ENCODE results near the gene THSD4.

Gene THSD4

DNA sequence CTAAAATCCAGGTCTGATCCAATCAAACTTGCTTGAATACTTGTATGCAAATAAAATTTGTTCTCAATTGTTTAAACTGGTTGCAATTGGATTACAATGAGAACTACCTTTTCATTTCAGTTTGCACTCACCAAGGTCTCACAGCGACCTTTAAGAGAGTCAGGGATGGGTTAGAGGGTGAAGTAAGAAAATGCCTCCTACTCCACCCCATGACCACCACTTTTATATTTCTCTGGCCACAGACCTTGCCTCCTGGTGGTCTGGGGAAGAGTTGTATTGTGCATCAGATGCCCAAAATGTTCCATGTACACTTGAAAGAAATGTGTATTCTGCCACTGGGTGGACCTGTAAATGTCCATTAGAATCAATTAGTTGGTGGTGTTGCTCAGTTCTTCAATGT, 16.4 kb upstream of the THSD4 start:
- Histone ChIP-seq H3K9me3 (ENCODE audit: control insufficient read depth, low read depth, low read length) (no peaks in the 10 kb centered on the region), H3K9ac (ENCODE audit: low read length) (no peak overlapping the region), H3K36me3 (ENCODE audit: control insufficient read depth, low read depth, low read length) (no peaks in the 10 kb centered on the region), H3K27me3 (ENCODE audit: control insufficient read depth, insufficient read depth, low read length) (no peaks in the 10 kb centered on the region), H3K4me1 (ENCODE audit: control insufficient read depth, low read depth, low read length) (no peaks in the 10 kb centered on the region), H3K27ac (ENCODE audit: low read length) (no peak overlapping the region), H3K4me3 (ENCODE audit: low read length) (no peak overlapping the region)

DNA sequence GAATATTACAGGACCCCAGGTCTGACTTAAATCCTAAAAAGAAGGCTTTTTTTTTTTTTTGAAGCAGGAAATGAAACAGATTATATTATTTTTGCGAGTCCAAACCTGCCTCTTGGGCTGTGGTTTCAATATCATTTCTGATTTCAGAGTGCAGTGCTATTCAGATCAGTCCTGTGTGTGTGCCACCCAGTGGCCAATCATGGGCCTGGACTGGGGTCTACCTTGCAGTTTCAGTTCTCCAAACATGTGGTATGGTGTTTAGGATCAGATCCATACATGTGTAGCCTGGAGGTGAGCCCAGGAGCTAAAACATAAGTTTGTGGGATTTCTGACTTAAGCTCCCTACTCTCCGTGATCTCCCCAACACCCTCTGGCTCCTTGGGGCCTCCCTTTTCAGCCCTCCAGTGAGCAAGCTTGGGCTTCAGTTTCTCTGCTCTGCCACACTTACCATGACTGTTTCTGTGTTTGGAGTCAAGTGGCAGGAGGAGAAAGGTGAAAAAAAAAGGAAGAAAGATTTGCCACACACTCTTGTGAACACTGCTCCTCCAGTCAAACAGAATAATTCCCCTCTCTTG, 12.1 kb upstream of the THSD4 start:
- no peaks in the 10 kb centered on the region for H3K27me3 ChIP-seq (ENCODE audit: control insufficient read depth, insufficient read depth, low read length)
- no peaks in the 10 kb centered on the region for H3K36me3 ChIP-seq (ENCODE audit: control insufficient read depth, low read depth, low read length)
- H3K4me1 ChIP-seq (ENCODE audit: control insufficient read depth, low read depth, low read length): peaks cover 11% of the 10 kb centered on the region
- no peak overlapping the region for H3K4me3 ChIP-seq (ENCODE audit: low read length)
- no peaks in the 10 kb centered on the region for H3K9me3 ChIP-seq (ENCODE audit: control insufficient read depth, low read depth, low read length)
- no peak overlapping the region for H3K27ac ChIP-seq (ENCODE audit: low read length)
- no peak overlapping the region for H3K9ac ChIP-seq (ENCODE audit: low read length)

DNA sequence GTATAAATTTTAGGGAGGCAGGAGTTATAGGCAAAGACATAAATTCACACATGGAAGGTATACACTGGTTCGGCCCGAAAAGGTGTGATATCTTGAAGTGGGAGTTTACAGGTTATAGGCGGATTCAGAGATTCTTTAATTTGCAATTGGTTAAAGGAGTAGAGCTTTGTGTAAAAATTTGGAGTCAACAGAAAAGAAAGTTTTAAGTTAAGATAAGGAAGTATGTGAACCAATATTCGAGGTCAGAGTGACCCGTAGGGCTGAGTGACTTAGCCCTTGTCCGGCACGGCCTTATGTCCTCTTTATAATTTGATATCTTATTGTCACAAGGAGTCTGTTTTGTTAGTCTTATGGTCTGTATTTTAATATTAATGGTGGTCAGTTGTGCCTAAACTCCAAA, 10.6 kb upstream of the THSD4 start:
- peaks cover 11% of the 10 kb centered on the region for H3K4me1 ChIP-seq (ENCODE audit: control insufficient read depth, low read depth, low read length)
- no peaks in the 10 kb centered on the region for H3K9me3 ChIP-seq (ENCODE audit: control insufficient read depth, low read depth, low read length)
- no peak overlapping the region for H3K4me3 ChIP-seq (ENCODE audit: low read length)
- no peak overlapping the region for H3K27ac ChIP-seq (ENCODE audit: low read length)
- no peaks in the 10 kb centered on the region for H3K36me3 ChIP-seq (ENCODE audit: control insufficient read depth, low read depth, low read length)
- no peaks in the 10 kb centered on the region for H3K27me3 ChIP-seq (ENCODE audit: control insufficient read depth, insufficient read depth, low read length)
- no peak overlapping the region for H3K9ac ChIP-seq (ENCODE audit: low read length)

DNA sequence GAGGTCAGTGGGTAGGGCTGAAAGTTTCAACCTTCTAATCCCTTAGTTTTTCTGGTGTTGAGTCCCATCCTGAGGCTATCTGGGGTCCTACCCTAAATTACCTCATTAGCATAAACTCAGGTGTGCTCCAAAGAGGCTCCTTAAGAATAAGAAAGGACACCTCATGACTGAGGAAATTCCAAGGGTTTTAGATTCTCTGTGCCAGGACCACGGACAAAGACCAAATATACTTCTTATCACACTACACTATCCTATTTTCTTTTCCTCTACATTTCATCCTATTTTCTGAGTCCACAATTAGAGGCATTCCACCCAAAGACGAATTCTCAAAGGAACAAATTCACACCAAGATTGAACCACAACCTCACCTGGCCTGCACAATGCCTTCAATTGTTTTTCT, 9.8 kb upstream of the THSD4 start:
- Histone ChIP-seq H3K9ac (ENCODE audit: low read length) (no peak overlapping the region), H3K9me3 (ENCODE audit: control insufficient read depth, low read depth, low read length) (no peaks in the 10 kb centered on the region), H3K36me3 (ENCODE audit: control insufficient read depth, low read depth, low read length) (no peaks in the 10 kb centered on the region), H3K4me1 (ENCODE audit: control insufficient read depth, low read depth, low read length) (peaks cover 11% of the 10 kb centered on the region), H3K27me3 (ENCODE audit: control insufficient read depth, insufficient read depth, low read length) (no peaks in the 10 kb centered on the region), H3K27ac (ENCODE audit: low read length) (no peak overlapping the region), H3K4me3 (ENCODE audit: low read length) (no peak overlapping the region)

DNA sequence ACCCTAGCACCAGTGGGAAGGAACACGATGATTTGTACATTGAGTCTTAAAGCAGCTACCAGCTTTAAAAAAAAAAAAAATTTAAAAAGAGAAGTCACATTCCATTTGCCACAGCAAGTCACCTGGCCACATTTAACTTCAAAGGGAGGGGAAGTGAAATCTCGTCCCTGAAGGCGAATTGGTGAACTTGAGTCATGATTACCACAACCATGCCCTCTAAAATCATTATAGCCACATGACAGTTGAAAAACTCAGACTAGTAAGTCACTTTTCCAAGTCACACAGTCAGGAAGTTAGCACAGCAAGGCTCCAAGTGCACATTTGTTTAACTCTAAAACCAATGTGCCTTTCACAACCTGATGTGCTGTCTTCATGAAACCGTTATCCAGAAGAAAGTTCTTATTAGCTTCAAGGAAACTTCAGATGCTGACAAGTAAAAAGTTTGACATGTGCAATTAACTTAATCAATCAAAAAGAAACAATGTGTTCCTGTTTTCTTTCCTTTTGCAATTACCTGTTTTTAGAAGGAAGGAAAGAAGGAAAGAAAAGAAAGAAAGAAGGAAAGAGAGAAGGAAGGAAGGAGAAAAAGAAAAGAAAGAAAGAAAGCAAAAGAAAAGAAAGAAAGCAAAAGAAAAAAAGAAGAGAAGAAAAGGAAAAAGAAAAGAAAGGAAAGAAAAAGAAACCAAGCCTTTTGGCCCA, 8.3 kb upstream of the THSD4 start:
- H3K4me3 ChIP-seq (ENCODE audit: low read length): no peak overlapping the region
- H3K9me3 ChIP-seq (ENCODE audit: control insufficient read depth, low read depth, low read length): no peaks in the 10 kb centered on the region
- no peak overlapping the region for H3K9ac ChIP-seq (ENCODE audit: low read length)
- no peak overlapping the region for H3K27ac ChIP-seq (ENCODE audit: low read length)
- H3K27me3 ChIP-seq (ENCODE audit: control insufficient read depth, insufficient read depth, low read length): peaks cover 6% of the 10 kb centered on the region
- H3K4me1 ChIP-seq (ENCODE audit: control insufficient read depth, low read depth, low read length): peaks cover 17% of the 10 kb centered on the region
- H3K36me3 ChIP-seq (ENCODE audit: control insufficient read depth, low read depth, low read length): no peaks in the 10 kb centered on the region

DNA sequence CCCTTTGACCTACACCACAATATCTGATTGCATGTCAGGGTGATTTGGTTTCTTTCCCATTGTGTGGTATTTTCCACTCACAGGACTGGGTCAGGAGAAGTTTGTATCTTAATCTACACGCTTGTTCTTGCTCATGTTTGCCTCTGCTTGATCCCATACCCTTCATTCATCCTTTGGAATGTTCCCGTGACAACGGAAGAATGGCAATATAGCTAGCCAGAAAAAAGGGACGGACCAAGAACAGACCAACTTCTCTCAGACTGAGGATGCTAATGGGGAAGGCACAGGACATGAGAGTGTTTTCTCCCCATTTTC, 7.8 kb upstream of the THSD4 start:
- Histone ChIP-seq H3K9me3 (ENCODE audit: control insufficient read depth, low read depth, low read length) (no peaks in the 10 kb centered on the region), H3K27me3 (ENCODE audit: control insufficient read depth, insufficient read depth, low read length) (peaks cover 6% of the 10 kb centered on the region), H3K9ac (ENCODE audit: low read length) (no peak overlapping the region), H3K4me1 (ENCODE audit: control insufficient read depth, low read depth, low read length) (peaks cover 17% of the 10 kb centered on the region), H3K4me3 (ENCODE audit: low read length) (no peak overlapping the region), H3K27ac (ENCODE audit: low read length) (no peak overlapping the region), H3K36me3 (ENCODE audit: control insufficient read depth, low read depth, low read length) (no peaks in the 10 kb centered on the region)

DNA sequence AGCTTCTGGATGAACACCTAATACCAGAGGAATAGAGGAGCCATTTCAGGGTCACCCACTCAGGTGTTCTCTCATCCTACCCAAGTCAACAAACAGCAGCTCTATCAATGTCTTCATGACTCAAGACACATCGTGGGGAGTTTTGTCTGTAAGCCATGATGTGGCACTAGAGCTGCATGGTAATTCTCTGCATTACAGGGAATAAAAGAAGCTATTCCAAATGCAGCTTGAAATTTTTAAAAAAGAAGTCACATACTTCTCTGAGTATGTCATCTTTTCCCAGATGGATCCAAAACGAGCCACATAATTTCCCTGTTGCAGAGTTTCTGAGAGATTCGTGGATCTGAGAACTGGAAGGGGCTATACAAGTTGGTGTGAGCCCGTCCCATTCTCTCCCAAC, 6.1 kb upstream of the THSD4 start:
- H3K9ac ChIP-seq (ENCODE audit: low read length): no peak overlapping the region
- peaks cover 6% of the 10 kb centered on the region for H3K27me3 ChIP-seq (ENCODE audit: control insufficient read depth, insufficient read depth, low read length)
- H3K4me3 ChIP-seq (ENCODE audit: low read length): no peak overlapping the region
- no peak overlapping the region for H3K27ac ChIP-seq (ENCODE audit: low read length)
- H3K4me1 ChIP-seq (ENCODE audit: control insufficient read depth, low read depth, low read length): peaks cover 24% of the 10 kb centered on the region
- H3K36me3 ChIP-seq (ENCODE audit: control insufficient read depth, low read depth, low read length): no peaks in the 10 kb centered on the region
- H3K9me3 ChIP-seq (ENCODE audit: control insufficient read depth, low read depth, low read length): no peaks in the 10 kb centered on the region

DNA sequence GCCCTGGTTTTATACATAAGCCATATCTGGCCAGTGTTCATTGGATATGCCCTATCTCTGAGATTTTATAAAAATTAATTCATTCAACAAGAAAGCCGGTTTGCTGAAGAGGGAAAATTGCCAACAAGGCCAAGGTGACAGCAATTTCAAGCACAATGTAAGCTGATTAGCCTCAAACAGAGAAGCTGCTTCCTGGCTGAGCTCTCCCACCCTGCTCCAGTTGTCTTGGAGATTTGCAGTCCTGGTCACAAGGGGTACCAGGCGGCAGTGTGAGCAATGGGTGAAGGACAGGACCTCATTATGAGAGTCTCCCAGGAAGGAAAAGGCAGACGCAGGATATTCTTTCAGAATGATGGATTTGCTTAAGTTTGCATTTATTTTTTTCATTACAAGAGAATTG, 5.4 kb upstream of the THSD4 start:
- no peak overlapping the region for H3K27ac ChIP-seq (ENCODE audit: low read length)
- H3K27me3 ChIP-seq (ENCODE audit: control insufficient read depth, insufficient read depth, low read length): peaks cover 10% of the 10 kb centered on the region
- peaks cover 32% of the 10 kb centered on the region for H3K4me1 ChIP-seq (ENCODE audit: control insufficient read depth, low read depth, low read length)
- H3K4me3 ChIP-seq (ENCODE audit: low read length): no peak overlapping the region
- no peak overlapping the region for H3K9ac ChIP-seq (ENCODE audit: low read length)
- H3K36me3 ChIP-seq (ENCODE audit: control insufficient read depth, low read depth, low read length): no peaks in the 10 kb centered on the region
- no peaks in the 10 kb centered on the region for H3K9me3 ChIP-seq (ENCODE audit: control insufficient read depth, low read depth, low read length)

DNA sequence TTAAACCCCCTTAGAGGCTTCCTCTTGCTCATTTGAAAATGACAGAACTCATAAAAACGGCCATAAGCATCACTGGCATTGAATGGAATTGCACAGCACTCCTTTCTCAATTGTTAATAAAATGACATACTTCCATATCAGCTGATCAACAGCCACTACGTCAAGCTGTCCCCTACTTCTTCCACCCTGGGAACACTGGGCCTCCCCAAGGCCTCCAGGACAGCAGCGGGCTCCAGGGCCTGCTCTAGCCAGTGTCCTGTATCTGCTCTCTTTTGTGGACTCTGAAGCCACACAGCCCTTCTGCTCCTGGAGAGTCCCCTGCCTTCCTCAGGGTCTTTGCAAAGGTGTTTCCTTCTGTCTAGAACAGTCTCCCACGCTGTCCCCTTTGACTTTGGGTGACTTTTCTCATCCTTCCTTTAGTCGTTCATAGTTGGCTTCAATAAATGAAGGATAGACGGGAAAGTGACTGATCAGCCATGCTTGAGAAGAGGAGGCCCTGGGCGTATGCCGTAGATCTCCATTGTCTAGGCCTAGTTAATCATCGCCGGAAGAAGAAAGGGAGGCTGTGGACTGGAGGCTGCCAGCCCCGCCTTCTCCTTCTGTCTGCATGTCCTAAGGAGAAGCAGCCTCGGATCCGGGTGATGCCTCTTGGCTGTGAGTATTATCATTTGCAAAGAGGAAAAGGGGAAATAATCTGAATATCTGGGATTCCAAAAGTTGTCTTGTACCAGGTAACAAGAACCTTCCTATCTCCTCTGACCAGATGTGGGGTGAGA, 4.7 kb upstream of the THSD4 start:
- Histone ChIP-seq H3K4me1 (ENCODE audit: control insufficient read depth, low read depth, low read length) (peaks cover 27% of the 10 kb centered on the region), H3K9me3 (ENCODE audit: control insufficient read depth, low read depth, low read length) (no peaks in the 10 kb centered on the region), H3K27ac (ENCODE audit: low read length) (no peak overlapping the region), H3K27me3 (ENCODE audit: control insufficient read depth, insufficient read depth, low read length) (peaks cover 10% of the 10 kb centered on the region), H3K36me3 (ENCODE audit: control insufficient read depth, low read depth, low read length) (no peaks in the 10 kb centered on the region), H3K9ac (ENCODE audit: low read length) (no peak overlapping the region), H3K4me3 (ENCODE audit: low read length) (no peak overlapping the region)

DNA sequence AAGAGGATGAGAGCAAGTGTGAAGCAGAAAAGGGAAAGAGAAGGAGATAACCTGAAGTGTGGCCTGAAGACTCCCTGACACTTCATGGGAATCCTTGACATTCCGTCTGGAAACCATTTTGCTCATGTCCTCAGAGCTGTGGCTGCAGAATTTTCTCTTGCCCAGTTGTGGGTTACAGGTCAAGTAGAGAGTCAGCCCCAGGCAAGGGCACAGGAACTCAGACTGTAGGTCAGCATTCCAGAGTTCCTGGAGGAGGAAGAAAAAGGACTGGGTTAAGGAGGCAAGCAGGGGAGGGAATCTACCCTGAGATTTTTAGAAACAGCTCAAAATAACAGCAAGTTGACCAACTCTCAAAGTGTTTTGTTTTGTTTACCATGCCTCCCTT, 4.1 kb upstream of the THSD4 start:
- no peak overlapping the region for H3K9ac ChIP-seq (ENCODE audit: low read length)
- H3K4me3 ChIP-seq (ENCODE audit: low read length): no peak overlapping the region
- no peak overlapping the region for H3K27ac ChIP-seq (ENCODE audit: low read length)
- H3K4me1 ChIP-seq (ENCODE audit: control insufficient read depth, low read depth, low read length): peaks cover 26% of the 10 kb centered on the region
- H3K9me3 ChIP-seq (ENCODE audit: control insufficient read depth, low read depth, low read length): no peaks in the 10 kb centered on the region
- no peaks in the 10 kb centered on the region for H3K36me3 ChIP-seq (ENCODE audit: control insufficient read depth, low read depth, low read length)
- peaks cover 14% of the 10 kb centered on the region for H3K27me3 ChIP-seq (ENCODE audit: control insufficient read depth, insufficient read depth, low read length)

DNA sequence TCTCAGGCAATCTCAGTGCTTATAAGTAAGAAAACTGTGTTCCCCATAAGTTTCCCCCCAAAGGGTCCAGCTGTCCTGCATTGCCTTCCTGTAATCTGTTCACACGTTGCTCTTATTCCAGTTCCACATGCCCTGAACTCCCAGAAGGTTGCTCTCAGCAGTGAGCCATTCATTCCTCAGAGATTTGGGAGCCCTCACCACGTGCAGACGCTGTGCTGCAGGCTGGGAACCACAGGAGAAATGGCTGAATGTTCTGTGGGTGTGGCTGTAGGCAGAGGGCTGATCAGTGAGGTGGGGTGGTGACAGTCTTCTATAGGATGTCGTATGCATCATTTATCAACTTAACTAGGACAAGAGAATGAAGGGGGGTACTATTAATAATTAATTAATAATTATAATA, 3.3 kb upstream of the THSD4 start:
- Histone ChIP-seq H3K9me3 (ENCODE audit: control insufficient read depth, low read depth, low read length) (no peaks in the 10 kb centered on the region), H3K27me3 (ENCODE audit: control insufficient read depth, insufficient read depth, low read length) (peaks cover 22% of the 10 kb centered on the region), H3K27ac (ENCODE audit: low read length) (no peak overlapping the region), H3K9ac (ENCODE audit: low read length) (no peak overlapping the region), H3K36me3 (ENCODE audit: control insufficient read depth, low read depth, low read length) (no peaks in the 10 kb centered on the region), H3K4me3 (ENCODE audit: low read length) (no peak overlapping the region), H3K4me1 (ENCODE audit: control insufficient read depth, low read depth, low read length) (peaks cover 28% of the 10 kb centered on the region)

DNA sequence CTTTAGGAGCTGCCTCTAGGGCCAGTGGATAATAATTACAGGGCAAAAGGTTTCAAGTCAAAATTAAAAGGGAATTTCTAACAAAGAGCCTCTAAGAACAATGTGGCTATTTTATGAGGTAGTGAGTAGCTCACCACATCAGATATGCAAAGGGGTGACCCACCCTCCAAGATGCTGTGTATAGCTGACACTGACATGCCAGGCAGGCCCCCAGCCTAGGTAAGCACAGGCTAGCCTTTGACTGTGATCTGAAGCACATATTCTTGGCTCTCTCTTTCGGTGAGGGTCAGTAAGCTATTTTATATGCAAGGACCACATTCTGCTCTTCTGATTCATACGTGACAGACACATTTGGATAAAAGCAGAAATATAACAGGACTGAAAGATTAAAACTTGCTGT, 2.8 kb upstream of the THSD4 start:
- Histone ChIP-seq H3K4me1 (ENCODE audit: control insufficient read depth, low read depth, low read length) (peaks cover 26% of the 10 kb centered on the region), H3K27me3 (ENCODE audit: control insufficient read depth, insufficient read depth, low read length) (peaks cover 27% of the 10 kb centered on the region), H3K27ac (ENCODE audit: low read length) (no peak overlapping the region), H3K9me3 (ENCODE audit: control insufficient read depth, low read depth, low read length) (no peaks in the 10 kb centered on the region), H3K36me3 (ENCODE audit: control insufficient read depth, low read depth, low read length) (no peaks in the 10 kb centered on the region), H3K9ac (ENCODE audit: low read length) (no peak overlapping the region), H3K4me3 (ENCODE audit: low read length) (no peak overlapping the region)
